ENCODE measurements around the gene UBE2Z. TPM values are rescaled to one million over a fixed set of nuclear protein-coding genes. Genes with fewer than 3 reads are reported as not detected.

UBE2Z gene
- total and polyA plus RNA-seq, 2 of the 13 experiments (the other 11 are each of a cell fraction or from before 2014, with no cell fraction given): 63.2 to 122 TPM

DNA sequence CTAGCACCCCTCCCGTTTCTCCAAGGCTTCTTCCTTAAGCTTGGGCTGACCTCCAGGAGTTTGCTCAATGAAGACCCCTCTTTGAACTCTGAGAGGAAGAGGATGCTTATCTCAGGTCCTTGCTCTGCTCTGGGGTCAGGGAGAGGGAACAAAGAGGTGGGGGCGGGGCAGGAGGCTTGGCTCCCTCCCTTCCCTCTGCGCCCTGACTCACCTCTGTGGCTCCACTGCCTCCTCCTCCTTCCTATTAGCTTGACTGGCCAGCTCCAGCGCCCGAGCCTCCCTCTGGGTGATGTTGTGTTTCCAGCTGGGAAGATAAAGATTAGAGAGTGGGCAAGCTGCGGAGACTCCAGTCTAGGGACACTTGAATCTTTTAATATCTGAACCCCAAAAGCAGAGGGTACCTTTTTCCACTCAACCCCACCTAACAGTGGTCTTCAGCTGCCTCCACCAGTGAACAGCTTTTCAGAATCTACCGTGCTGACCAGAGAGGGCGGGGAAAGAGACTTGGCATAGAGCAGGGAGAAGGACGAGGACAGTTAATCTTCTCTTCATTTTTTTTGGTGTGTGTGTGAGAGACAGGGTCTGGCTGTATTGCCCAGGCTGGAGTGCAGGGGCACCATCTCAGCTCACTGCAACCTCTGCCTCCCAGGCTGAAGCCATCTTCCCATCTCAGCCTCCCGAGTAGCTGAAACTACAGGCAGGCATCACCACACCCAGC lies 53.5 kb downstream of the UBE2Z start (continued):
- TF ChIP-seq, protein P1, sequence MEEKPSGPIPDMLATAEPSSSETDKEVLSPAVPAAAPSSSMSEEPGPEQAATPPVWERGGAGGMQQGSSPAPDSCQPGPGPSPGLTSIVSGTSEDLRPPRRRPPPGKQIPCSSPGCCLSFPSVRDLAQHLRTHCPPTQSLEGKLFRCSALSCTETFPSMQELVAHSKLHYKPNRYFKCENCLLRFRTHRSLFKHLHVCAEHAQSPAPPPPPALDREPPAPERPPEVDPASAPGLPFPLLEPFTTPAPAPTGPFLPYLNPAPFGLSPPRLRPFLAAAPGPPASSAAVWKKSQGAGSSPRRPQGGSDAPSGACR (CRISPR knock-in tag; IDR thresholded peaks at IDR 0.05): 0 out of 2 replicates have a peak, but pooled peaks have one; percentile 22
- TF ChIP-seq NFYB (CRISPR knock-in tag; IDR thresholded peaks at IDR 0.05) (no peak), ZNF703 (CRISPR knock-in tag; IDR thresholded peaks at IDR 0.05; ENCODE audit: borderline replicate concordance) (no peak), ZNF17 (CRISPR knock-in tag; IDR thresholded peaks at IDR 0.05) (no peak), NR2F6 (IDR thresholded peaks at IDR 0.05) (peak; percentile 74), NR2F6 (CRISPR knock-in tag; IDR thresholded peaks at IDR 0.05) (peak; percentile 59), SRSF9 (IDR thresholded peaks at IDR 0.05; ENCODE audit: borderline replicate concordance, insufficient read depth, low read depth, low read length, poor library complexity, severe bottlenecking) (no peak), SMYD3 (CRISPR knock-in tag; IDR thresholded peaks at IDR 0.05) (no peak), ZNF572 (CRISPR knock-in tag; IDR thresholded peaks at IDR 0.05) (no peak; the same call in 1 of the 2 replicates), ZNF589 (CRISPR knock-in tag; conservative IDR thresholded peaks at IDR 0.05) (no peak), SAP130 (CRISPR knock-in tag; IDR thresholded peaks at IDR 0.05; ENCODE audit: low read depth) (peak; percentile 76), SRSF4 (IDR thresholded peaks at IDR 0.05; ENCODE audit: low read depth, low read length, poor library complexity, severe bottlenecking) (no peak)
- TF ChIP-seq, protein P2, sequence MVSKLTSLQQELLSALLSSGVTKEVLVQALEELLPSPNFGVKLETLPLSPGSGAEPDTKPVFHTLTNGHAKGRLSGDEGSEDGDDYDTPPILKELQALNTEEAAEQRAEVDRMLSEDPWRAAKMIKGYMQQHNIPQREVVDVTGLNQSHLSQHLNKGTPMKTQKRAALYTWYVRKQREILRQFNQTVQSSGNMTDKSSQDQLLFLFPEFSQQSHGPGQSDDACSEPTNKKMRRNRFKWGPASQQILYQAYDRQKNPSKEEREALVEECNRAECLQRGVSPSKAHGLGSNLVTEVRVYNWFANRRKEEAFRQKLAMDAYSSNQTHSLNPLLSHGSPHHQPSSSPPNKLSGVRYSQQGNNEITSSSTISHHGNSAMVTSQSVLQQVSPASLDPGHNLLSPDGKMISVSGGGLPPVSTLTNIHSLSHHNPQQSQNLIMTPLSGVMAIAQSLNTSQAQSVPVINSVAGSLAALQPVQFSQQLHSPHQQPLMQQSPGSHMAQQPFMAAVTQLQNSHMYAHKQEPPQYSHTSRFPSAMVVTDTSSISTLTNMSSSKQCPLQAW (CRISPR knock-in tag; IDR thresholded peaks at IDR 0.05): peak; percentile 15; the same call in 1 of the 2 replicates
- TF ChIP-seq, protein P3, sequence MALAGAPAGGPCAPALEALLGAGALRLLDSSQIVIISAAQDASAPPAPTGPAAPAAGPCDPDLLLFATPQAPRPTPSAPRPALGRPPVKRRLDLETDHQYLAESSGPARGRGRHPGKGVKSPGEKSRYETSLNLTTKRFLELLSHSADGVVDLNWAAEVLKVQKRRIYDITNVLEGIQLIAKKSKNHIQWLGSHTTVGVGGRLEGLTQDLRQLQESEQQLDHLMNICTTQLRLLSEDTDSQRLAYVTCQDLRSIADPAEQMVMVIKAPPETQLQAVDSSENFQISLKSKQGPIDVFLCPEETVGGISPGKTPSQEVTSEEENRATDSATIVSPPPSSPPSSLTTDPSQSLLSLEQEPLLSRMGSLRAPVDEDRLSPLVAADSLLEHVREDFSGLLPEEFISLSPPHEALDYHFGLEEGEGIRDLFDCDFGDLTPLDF (CRISPR knock-in tag; IDR thresholded peaks at IDR 0.05): 0 out of 2 replicates have a peak, but pooled peaks have one; percentile 27
- TF ChIP-seq, protein P4, sequence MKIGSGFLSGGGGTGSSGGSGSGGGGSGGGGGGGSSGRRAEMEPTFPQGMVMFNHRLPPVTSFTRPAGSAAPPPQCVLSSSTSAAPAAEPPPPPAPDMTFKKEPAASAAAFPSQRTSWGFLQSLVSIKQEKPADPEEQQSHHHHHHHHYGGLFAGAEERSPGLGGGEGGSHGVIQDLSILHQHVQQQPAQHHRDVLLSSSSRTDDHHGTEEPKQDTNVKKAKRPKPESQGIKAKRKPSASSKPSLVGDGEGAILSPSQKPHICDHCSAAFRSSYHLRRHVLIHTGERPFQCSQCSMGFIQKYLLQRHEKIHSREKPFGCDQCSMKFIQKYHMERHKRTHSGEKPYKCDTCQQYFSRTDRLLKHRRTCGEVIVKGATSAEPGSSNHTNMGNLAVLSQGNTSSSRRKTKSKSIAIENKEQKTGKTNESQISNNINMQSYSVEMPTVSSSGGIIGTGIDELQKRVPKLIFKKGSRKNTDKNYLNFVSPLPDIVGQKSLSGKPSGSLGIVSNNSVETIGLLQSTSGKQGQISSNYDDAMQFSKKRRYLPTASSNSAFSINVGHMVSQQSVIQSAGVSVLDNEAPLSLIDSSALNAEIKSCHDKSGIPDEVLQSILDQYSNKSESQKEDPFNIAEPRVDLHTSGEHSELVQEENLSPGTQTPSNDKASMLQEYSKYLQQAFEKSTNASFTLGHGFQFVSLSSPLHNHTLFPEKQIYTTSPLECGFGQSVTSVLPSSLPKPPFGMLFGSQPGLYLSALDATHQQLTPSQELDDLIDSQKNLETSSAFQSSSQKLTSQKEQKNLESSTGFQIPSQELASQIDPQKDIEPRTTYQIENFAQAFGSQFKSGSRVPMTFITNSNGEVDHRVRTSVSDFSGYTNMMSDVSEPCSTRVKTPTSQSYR (CRISPR knock-in tag; IDR thresholded peaks at IDR 0.05; ENCODE audit: borderline replicate concordance): peak; percentile 86; the same call in 1 of the 2 replicates
- TF ChIP-seq, protein P5, sequence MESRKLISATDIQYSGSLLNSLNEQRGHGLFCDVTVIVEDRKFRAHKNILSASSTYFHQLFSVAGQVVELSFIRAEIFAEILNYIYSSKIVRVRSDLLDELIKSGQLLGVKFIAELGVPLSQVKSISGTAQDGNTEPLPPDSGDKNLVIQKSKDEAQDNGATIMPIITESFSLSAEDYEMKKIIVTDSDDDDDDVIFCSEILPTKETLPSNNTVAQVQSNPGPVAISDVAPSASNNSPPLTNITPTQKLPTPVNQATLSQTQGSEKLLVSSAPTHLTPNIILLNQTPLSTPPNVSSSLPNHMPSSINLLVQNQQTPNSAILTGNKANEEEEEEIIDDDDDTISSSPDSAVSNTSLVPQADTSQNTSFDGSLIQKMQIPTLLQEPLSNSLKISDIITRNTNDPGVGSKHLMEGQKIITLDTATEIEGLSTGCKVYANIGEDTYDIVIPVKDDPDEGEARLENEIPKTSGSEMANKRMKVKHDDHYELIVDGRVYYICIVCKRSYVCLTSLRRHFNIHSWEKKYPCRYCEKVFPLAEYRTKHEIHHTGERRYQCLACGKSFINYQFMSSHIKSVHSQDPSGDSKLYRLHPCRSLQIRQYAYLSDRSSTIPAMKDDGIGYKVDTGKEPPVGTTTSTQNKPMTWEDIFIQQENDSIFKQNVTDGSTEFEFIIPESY (CRISPR knock-in tag; IDR thresholded peaks at IDR 0.05): 0 out of 2 replicates have a peak, but pooled peaks have one; percentile 1

Data from HepG2 (cell line).